COLO668 (cell line): ENCODE data around the gene CA12.
"Not testable (repeated sequence)": the region's sequence is repeated elsewhere in the genome, so short reads cannot be mapped to it uniquely, and the experiment has no call there.

Source experiments
- DNase-seq: peaks from one replicate; lab custom pipeline; 2025; ENCODE audit not compliant: unreplicated experiment; lab: John Stamatoyannopoulos, UW

The CA12 gene

DNA sequence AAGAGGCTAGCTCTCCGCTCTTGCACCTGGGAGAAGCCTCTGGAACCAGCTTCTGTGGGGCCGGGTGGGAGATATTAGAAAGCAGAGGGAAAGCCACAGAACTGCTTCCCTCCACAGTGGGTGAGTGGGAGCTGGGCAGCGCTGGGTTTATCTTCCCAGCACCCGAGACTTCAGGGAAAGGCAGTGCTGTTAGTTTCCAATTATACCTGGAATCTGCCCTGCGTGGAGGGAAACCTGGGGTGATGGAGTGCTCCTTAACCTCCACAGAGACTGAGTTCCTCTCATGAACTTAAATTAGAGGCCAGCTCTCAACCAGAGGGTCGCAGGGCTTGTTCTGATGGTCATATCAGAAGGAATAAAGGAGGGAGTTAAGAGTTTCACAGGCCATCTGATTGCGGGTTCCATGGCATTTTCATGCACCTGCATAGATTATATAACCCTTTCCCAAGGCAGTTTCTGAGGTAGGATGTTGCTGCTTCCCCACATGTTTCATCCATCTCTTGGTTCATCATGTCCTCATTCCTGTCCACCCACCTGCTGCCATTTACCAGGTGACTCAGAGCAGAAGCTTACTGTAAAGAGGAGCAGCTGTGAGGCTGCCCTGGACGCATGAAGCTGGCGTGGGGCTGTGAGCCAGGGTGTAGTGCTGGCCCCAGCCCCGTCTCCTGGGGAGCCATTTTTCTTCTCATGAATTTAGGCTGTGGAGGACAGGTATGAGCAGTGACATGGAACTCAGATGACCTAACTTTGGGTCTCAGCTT lies 42.5 kb downstream of the CA12 start:
- DNase-seq = no peak

DNA sequence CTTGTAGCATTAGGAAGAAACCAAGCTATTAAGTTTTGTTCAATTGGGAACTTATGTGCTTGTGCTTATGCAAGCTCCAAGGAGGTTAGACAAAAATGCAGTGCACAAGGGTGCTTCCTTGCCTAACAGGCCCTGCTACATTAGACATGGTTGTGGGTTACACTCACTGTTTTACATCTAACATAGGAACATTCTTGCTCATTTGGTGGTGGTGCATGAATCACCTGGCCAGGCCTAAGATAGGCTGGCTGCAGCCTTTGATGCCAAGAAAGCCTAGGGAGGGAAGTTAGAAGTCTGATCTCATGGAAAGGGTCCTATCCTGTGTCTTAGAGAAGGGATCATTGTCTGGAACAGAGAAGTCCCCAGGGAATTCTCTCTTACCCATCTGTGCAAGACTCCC lies 43.5 kb downstream of the CA12 start:
- no peak for DNase-seq

DNA sequence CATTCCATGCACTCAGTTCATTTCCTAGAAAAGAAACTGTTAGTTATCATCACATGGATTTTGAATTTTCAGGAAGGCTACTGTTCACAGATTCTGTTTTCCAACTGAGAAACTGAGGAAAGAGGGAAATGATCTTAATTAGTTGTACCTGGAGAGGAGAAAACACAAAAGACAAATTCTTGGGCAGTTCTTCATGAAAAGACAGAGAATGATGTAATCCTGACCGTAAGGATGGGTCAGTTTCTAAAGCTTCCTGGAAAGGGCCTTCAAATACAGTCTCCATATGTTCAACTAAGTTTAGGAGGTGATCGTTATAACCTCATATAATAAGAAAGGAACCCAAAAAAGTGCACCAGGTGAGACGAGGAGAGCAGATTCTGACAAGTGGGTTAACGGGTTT lies 44.6 kb downstream of the CA12 start:
- DNase-seq = no peak

DNA sequence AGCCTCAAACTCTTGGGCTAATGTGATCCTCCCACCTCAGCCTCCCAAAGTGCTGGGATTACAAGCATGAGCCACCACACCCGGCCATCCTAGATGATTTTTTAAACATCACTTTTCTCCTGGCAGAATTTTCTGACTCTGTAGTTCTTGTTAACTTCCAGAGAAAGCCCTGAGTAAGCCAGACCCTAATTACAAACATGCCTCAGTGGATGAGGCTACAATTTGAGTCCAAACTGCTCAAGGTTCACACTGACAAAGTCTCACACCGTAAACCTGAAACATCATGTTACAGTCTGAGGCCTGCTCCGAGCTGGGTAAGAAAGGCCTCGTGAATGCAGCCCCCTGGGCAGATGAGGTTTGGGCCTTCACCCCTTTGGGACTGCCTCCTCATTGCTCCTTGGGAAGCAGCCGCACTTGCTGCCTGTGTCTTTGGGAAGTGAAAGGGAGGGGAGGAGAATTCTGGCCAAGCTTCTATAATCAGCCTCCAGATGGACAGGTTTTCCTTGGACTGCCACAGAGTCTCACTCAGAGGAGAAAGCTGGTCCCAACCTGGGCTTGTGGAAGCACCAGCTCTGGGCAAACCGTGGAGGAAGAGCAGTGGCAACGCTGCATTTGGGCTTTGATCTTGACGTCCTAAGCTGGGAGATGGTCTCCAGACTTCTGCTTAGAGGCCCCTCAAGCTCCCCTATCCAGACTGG lies 46.0 kb downstream of the CA12 start:
- DNase-seq = no peak

DNA sequence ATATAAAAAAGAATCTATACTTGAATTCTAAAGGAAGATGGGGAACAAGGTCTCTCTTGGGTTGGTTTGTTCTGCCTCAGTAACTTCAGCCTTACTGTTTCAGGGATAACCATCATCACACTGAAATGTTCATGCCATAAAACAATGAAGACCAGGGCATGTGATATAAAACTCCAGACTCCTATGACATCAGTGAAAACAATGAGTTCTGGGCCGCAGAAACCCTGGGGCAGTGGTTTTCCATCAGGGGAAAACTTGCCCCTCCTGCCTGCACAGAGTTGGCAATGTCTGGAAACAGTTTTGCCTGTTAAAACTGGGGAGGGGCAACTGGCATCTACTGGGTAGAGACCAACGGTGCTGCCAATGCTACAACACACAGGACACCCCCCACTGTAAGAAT lies 46.8 kb downstream of the CA12 start:
- no peak for DNase-seq

DNA sequence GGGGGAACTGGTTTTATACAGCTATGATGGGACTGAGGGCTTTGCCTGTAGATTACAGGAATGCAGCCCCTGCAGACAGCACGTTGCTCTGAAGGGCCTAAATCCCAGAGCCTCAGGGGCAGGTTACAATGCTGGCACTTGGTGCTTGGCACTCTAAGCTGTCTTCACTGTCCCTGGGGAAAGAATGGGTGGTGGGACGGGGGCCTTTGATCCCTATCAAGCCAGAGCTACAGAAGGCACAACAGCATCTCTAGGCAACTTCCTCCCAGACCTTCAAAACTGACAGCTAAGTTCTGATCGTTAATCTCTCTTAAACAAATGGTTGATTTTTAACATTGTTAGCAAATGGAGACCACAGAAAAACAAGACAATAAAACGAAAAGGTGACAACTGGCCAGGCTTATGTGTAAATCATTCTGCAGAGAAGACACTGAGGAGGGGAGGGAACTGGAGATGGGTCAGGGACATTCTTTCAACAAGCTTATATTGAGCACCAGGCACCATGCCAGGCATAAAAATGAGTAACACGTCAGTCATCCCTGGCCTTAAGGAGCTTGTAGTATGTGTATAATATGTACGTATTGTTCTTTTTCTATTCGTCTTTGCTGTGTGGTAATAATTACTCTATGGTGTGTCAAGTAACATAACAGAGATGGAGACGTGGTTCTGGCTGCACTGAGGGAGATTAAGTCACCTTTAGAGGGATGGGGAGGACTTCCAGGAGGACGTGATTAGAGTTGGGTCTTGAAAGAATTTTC lies 49.1 kb downstream of the CA12 start:
- no peak for DNase-seq

DNA sequence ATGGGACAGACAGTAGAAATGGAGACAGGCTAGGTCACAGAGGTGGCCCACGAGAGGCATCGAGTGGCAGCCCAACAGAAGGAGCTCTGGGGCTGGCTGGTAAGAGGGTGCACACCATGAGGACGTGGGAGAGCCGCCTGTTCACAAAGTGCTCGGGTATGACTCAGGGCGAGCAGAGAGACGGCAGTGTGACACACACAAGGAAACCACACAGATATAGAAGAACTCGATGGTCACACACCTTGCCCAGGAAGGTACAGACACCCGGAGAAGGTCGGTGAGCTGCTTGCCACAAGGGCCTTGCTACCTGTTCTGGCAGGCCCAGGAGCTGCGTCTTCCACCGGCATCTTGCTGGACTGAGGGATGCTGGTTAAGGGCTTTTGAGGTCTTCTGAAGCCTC lies 50.2 kb downstream of the CA12 start:
- DNase-seq = no peak

DNA sequence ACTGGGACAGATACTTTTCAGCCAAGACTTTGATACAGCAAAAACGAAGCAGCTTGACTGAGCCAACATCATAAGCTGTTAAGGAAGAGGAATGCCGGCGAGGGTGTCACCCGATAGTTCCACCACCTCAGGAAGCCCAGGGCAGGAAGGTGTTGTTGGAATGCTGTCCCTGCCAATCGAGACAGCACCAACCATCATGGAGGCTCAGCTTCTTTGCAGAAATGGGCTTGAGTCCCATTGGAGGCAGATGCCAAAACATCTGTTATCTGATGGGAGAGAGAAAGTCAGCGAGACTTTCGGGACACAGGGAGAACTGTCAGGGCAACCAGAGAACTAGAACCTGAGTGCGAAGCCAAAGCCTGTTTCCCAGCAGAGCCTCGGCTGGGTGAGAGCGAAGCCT lies 50.7 kb downstream of the CA12 start:
- DNase-seq = no peak

DNA sequence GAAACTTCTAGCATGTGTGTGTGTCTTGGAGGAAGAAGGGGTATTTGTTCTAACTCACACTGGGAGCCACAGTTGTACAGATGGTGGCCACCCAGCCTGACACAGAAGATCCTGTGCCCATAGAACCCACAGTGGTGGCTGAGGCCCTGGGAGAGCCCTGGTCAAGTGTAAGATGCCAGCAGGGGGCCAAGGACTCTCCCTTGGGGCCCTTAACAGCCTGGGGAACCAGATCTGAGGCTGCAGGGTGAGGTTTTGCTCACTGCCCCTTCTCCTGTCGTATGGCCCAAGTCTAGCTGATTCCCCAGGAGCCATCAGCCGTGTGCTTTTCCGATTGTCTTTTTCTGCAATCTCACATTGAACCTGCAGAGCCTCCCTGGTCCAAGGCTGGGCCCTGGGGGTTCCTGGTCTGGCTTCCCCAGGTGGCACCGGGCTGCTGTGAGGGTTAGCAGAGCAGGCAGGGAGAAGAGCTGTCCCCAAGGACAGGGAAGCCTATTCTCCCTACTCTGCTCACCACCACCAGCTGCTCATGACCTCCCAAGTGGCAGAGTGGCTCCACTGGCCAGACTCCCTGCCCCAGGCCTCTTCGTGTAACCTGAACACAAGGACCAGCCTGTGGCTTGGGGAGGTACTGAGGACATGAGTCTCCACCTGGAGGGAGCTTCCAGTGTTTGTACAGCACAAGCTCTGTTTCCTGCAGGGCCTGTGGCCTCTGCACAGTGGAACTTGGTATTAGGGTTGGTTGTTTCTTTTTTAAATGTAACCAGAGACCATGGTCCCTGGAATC lies 51.9 kb downstream of the CA12 start:
- peak; percentile 15 for DNase-seq

DNA sequence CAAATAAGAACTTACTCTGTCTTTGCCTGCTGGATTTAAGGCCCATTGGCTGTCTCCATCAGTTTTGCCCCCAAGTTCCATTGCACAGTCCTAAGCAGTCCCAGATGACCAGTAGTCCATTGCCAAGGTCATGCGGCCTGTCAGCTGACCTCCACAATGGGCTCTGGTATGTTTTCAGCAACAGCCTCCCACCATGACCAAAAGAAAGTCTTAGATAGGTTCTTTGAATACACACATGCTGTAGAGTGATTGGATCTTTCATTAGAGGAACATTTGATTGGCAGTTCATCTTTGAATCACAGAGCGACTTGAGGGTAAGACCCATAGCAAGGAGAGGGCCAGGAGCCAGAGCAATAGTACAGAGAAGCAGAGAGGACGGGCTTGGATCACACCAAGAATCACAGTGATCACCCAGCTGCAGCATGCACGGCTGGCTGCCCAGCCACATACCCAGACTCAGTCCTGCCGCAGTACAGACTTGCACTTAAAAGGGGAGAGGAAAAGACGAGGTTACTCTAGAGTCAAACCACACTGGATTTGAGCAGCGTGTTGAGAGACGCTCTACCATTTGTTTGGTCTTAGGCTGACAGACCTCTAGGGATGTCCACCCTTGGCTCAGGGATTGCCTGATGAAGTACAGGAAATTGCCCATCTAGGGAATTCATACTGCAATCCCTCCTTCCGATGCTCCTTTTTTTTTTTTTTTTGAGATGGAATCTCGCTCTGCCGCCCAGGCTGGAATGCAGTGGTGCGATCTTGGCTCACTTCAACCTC lies 53.8 kb downstream of the CA12 start:
- DNase-seq = no peak

DNA sequence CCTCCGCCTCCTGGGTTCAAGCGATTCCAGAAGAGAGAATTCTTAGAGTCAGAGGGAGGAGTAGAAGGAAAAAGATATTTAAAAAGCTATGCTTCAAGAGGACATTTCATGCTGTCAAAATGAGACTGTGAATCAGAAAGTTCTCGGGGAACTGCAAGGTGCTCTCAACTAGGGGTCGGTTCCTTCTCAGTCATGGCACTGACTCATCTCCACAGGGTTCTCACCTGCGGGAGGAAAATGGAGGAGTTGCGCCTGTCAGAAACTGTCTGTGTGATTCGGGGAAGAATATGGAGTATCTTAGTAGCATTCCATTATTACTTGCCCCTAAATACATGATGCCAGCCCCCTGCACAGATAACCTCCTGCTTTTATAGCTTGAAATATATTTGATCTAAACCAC lies 56.9 kb downstream of the CA12 start:
- no peak for DNase-seq

DNA sequence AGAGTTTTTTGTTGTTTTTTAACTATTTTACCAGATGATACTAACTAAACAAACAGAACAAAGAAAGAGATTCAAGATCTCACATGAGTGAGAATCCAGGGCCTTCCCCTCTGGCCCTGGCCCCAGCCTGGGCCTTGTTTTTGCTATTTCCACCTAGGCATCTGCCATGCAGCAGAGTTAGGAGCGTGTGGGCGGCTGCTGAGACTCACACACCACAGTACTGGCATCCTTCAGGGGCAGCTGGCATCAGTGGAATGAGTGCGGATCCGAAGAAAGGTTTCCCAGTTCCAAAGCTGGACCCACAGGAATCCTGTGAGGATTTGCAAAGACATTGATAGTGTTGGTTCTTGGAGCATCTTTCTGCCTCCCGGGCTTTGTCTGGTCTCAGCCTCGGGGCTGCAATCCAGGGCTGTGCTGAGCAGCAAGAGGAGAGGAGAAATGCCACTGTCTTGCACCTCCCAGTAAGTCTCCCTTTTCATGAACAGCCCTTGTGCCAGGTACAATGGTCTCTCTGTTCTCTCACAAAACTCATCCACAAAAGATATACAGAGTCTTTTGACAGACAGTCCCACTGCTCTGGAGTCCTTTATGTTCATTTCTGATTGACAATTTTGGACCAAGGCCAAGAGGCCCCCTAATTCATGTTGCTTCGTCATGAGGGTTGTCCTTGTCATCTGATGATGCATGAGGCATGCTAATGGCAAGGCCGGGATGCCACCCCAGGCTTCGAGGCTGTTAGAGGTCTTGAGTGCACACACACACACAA lies 57.7 kb downstream of the CA12 start:
- no peak for DNase-seq

DNA sequence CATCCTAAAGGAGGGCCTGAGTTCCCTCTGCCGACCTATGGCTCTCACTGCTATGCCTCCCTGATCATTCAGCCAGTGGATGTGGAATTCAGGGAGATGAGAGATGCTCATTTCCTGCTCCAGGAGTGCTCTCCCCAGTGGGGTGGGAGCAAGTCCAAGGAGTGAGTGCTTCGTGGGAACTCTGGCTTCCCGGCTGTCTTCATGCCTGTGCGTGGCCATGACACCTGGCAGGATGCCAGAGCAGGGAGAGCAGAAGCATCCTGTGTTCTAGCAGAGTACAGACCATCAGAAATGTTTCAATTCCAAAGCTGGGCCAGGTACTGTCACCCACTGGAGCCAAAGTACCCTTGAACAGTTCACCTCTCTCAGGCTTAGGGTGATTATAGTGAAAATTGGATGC lies 59.1 kb downstream of the CA12 start:
- DNase-seq = peak; percentile 37

DNA sequence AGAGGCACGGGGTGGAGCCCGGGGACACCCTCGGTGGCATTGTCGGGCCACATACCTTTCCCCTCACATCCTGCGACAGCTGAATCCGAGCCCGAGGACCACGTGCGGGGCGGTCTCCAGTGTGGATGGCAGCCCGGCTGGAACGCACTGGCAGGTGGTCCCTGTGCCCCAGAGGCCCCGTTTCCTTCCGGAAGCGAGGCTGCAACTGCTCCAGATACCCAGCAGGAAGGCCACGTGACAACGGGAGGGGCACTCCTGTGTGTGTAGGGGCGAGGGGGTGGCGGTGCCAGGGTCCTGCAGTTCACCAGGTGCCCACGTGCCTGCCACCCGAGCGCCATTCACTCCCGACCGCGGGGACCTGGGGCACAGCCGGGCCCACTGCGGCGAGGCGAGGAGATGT lies 60.2 kb downstream of the CA12 start:
- no peak for DNase-seq

DNA sequence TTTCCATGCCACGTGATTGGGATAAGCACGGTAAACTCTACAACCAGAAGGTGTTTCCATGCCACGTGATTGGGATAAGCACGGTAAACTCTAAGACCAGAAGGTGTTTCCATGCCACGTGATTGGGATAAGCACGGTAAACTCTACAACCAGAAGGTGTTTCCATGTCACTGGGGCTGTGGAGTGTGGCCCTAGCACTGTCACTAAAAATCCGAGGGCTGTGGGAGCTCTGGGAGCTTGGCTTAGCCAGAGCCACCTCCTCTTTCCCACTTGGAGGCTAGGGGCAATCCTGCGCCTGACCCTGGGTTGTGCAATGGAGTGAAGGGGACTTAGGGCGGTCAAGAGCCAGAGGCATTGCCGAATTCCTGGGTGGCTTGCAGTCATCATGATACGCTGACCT lies 60.7 kb downstream of the CA12 start:
- not testable (repeated sequence) for DNase-seq

DNA sequence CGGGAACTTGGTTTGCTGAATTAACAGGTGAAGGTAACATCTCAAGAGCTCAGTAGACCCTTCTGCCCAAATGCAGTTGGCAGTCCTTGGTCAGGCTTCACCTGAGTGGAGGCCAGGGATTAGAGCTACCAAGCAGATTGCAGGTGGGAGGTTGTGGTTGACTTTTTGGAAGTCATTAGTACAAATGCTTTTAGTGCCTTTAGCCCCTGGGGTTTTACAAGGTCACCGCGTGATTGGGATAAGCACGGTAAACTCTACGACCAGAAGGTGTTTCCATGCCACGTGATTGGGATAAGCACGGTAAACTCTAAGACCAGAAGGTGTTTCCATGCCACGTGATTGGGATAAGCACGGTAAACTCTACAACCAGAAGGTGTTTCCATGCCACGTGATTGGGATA lies 61.2 kb downstream of the CA12 start:
- DNase-seq = not testable (repeated sequence)

DNA sequence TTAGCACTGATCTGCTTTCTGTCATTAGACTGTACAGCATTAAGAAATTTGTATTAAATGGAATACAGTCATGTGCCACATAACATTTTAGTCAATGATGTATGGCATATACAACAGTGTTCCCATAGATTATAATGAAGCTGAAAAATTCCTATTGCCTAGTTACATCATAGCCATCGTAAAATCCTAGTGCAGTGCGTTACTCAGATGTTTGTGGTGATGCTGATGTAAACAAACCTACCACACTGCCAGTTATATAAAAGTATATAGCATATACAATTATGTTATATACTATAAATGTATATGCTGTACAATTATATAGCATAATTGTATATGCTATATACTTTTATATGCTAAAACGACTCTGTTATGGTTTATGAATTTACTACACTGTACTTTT lies 62.6 kb downstream of the CA12 start:
- no peak for DNase-seq

DNA sequence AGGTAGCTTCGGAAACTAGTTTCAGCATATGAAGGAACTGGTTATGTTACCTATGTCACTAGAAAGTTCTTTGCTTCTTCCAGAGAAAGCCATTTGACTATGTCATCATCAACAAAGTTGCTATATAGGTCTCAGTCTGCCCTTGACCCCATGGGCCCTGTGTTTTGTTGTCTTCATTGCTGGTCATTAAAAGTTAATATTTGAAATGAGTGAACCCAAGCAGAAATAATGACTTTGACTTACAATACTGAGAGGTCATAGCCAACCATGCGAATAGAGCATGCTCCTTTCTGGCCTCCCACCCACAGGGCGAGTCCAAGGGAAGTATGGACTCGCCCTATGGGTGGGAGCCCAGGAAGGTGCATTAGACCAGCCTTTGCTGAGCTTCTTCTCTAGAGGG lies 63.3 kb downstream of the CA12 start:
- DNase-seq = no peak

DNA sequence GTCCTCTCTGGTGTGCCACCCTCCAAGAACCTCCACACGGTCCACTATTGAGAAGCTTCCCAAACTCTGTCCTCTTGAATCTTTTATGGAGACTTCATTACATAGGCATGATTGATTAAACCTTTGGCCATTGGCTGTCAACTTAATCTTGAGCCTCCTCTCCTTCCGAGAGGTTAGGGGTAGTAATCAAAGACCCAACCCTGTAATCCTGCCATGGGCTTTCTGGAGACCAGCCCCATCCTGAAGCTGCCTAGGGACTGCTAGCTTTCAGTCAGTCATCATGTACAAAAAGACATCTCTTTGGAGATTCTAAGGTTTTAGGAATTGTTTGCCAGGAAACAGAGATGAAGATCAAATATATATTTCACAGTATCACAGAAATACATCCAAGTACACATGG lies 67.2 kb downstream of the CA12 start:
- no peak for DNase-seq

DNA sequence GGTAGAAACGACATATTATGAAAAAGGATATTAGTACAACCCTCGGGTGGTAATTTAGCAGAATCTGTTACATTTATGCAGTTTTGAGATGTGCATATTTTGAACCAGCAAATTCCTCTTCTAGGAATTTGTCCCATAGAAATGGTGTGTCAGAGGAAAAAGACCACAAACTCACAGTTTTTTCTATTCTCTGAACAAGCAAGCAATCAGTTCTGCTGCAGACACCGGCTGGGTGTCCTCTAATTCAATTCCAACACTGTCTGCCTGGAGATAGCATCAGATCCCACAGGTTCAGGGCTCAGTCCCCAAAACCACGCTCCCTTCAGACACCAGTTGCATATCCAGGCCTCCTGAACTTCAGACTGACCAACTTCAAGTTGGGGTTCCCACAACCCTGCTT lies 67.8 kb downstream of the CA12 start:
- no peak for DNase-seq
